Smooth muscle cell of the brain vasculature (primary cell): ENCODE results near the gene KIRREL1.

Experiments used
- DNase-seq: peaks from one replicate; pipeline ENCODE4 v3.0.0-alpha.2; 2012; ENCODE audit warnings: low read depth, low spot score

The KIRREL1 gene

GRCh38 chr1:157975228-157975950 lies 18.1 kb upstream of the KIRREL1 start:
- no peak for DNase-seq

GRCh38 chr1:157976888-157977287 lies 16.6 kb upstream of the KIRREL1 start:
- DNase-seq, result no peak

- DNase-seq, result no peak
Measured at GRCh38 chr1:157978586-157979403, 14.7 kb upstream of the KIRREL1 start.

GRCh38 chr1:157982136-157982535 lies 11.3 kb upstream of the KIRREL1 start:
- no peak for DNase-seq

GRCh38 chr1:157983787-157984186 lies 9.7 kb upstream of the KIRREL1 start:
- DNase-seq, result no peak

GRCh38 chr1:157984469-157984868 lies 9.0 kb upstream of the KIRREL1 start:
- no peak for DNase-seq

- DNase-seq, result no peak
Measured at GRCh38 chr1:157985473-157985872, 8.0 kb upstream of the KIRREL1 start.

- no peak for DNase-seq
Measured at GRCh38 chr1:157988002-157988401, 5.4 kb upstream of the KIRREL1 start.

GRCh38 chr1:157992031-157992832 lies 1.2 kb upstream of the KIRREL1 start:
- no peak for DNase-seq

GRCh38 chr1:157992833-157993146 lies 655 bp upstream of the KIRREL1 start:
- no peak for DNase-seq

GRCh38 chr1:157993918-157994605 lies 617 bp downstream of the KIRREL1 start:
- no peak for DNase-seq

GRCh38 chr1:157994704-157995582 lies 1.5 kb downstream of the KIRREL1 start:
- DNase-seq, result no peak

- no peak for DNase-seq
Measured at GRCh38 chr1:157995583-157996169, 2.2 kb downstream of the KIRREL1 start.

- no peak for DNase-seq
Measured at GRCh38 chr1:157996433-157996832, 3.0 kb downstream of the KIRREL1 start.

- DNase-seq, result no peak
Measured at GRCh38 chr1:158000507-158000906, 7.1 kb downstream of the KIRREL1 start.

- no peak for DNase-seq
Measured at GRCh38 chr1:158002022-158002630, 8.7 kb downstream of the KIRREL1 start.

GRCh38 chr1:158002631-158003405 lies 9.4 kb downstream of the KIRREL1 start:
- no peak for DNase-seq

GRCh38 chr1:158003406-158003800 lies 10.0 kb downstream of the KIRREL1 start:
- no peak for DNase-seq

GRCh38 chr1:158005224-158005623 lies 11.8 kb downstream of the KIRREL1 start:
- DNase-seq, result no peak
